Stimulated activated CD8-positive, alpha-beta memory T cell treated with anti-CD3 and anti-CD28 coated beads, Interleukin-4, amount 100 ng/mL, for 4 hours (primary cell): ENCODE measurements around the gene KRTAP4-8.
"Not testable (repeated sequence)": the region's sequence is repeated elsewhere in the genome, so short reads cannot be mapped to it uniquely, and the experiment has no call there.

ENCODE experiments used
- DNase-seq, 2 donors: peaks; one replicate each; pipeline ENCODE4 v3.0.0-alpha.2; 2020; ENCODE audit warnings: low read depth in 2 of 2, low spot score in 1 of 2

Gene KRTAP4-8

GRCh38 chr17:41108728-41109386, 10.9 kb upstream of the KRTAP4-8 start:
- DNase-seq = not testable (repeated sequence)

- DNase-seq = no peak
Observed at GRCh38 chr17:41107941-41108450, 10.1 kb upstream of the KRTAP4-8 start.

GRCh38 chr17:41105347-41105746, 7.4 kb upstream of the KRTAP4-8 start, which contains the start of gene KRTAP4-9:
Gene KRTAP4-9 (plus strand): TSS chr17:41105389. CDS start chr17:41105389, 0 bp downstream.
- DNase-seq = not testable (repeated sequence)

- DNase-seq = not testable (repeated sequence)
Observed at GRCh38 chr17:41104386-41105038, 6.6 kb upstream of the KRTAP4-8 start.

GRCh38 chr17:41103896-41104295, 6.0 kb upstream of the KRTAP4-8 start:
- no peak for DNase-seq

GRCh38 chr17:41101586-41102259, 3.8 kb upstream of the KRTAP4-8 start, which contains the start of gene KRTAP4-16:
Gene KRTAP4-16 (minus strand): TSS chr17:41102209. CDS start chr17:41102209, 0 bp downstream.
- no peak for DNase-seq

GRCh38 chr17:41099682-41100480, 1.9 kb upstream of the KRTAP4-8 start:
- not testable (repeated sequence) for DNase-seq

GRCh38 chr17:41098481-41098880, 539 bp upstream of the KRTAP4-8 start:
- no peak for DNase-seq

- DNase-seq = no peak
Observed at GRCh38 chr17:41096055-41096454, 1.9 kb downstream of the KRTAP4-8 start.

GRCh38 chr17:41088760-41089352, 9.1 kb downstream of the KRTAP4-8 start:
- not testable (repeated sequence) for DNase-seq

- not testable (repeated sequence) for DNase-seq
Observed at GRCh38 chr17:41084100-41084856, 13.7 kb downstream of the KRTAP4-8 start, which contains the start of gene KRTAP4-7. Gene KRTAP4-7 (plus strand): TSS chr17:41084150. CDS start chr17:41084207, 57 bp downstream.

GRCh38 chr17:41083427-41083826, 14.5 kb downstream of the KRTAP4-8 start:
- not testable (repeated sequence) for DNase-seq

- no peak for DNase-seq
Observed at GRCh38 chr17:41082626-41083025, 15.3 kb downstream of the KRTAP4-8 start.

- DNase-seq = no peak
Observed at GRCh38 chr17:41076788-41077187, 21.2 kb downstream of the KRTAP4-8 start.

GRCh38 chr17:41073676-41074075, 24.3 kb downstream of the KRTAP4-8 start:
- DNase-seq = no peak

GRCh38 chr17:41071606-41072360, 26.2 kb downstream of the KRTAP4-8 start:
- no peak for DNase-seq

GRCh38 chr17:41069031-41069430, 28.9 kb downstream of the KRTAP4-8 start:
- DNase-seq = no peak

GRCh38 chr17:41067281-41067680, 30.7 kb downstream of the KRTAP4-8 start:
- no peak for DNase-seq
